ENCODE results near the gene TIRAP.

- no peak for TF ChIP-seq CTCF (IDR thresholded peaks at IDR 0.05)
- TF ChIP-seq POLR2AphosphoS5 (IDR thresholded peaks at IDR 0.05; ENCODE audit: insufficient read depth in 1 of 2, low read depth in 1 of 2): no peak
Observed at GRCh38 chr11:126339073-126339862, 56.4 kb downstream of the TIRAP start.

Data from vagina (tissue), 2 donors.